BLaER1 (cell line): ENCODE data around the gene CABP4.
A peak's percentile ranks its signal among the peaks of the same experiment; 100 is the strongest.

Experiments
- H3K27ac ChIP-seq: shearing (Covaris generic); formaldehyde crosslinking; 2 replicates; pipeline ENCODE4 v1.8.1; 2022
- H3K27me3 ChIP-seq: shearing (Covaris generic); formaldehyde crosslinking; 2 replicates; pipeline ENCODE4 v1.8.1; 2022
- H3K36me3 ChIP-seq: shearing (Covaris generic); formaldehyde crosslinking; 2 replicates; pipeline ENCODE4 v1.8.1; 2022
- H3K4me1 ChIP-seq: shearing (Covaris generic); formaldehyde crosslinking; 2 replicates; pipeline ENCODE4 v1.8.1; 2022
- H3K4me2 ChIP-seq: shearing (Covaris generic); formaldehyde crosslinking; 2 replicates; pipeline ENCODE4 v1.8.1; 2022
- H3K4me3 ChIP-seq: shearing (Covaris generic); formaldehyde crosslinking; 2 replicates; pipeline ENCODE4 v1.8.1; 2022
- H3K9ac ChIP-seq: shearing (Covaris generic); formaldehyde crosslinking; 2 replicates; pipeline ENCODE4 v1.8.1; 2022
- H3K9me3 ChIP-seq: shearing (Covaris generic); formaldehyde crosslinking; 2 replicates; pipeline ENCODE4 v1.8.1; 2022
- H4K20me1 ChIP-seq: shearing (Covaris generic); formaldehyde crosslinking; 2 replicates; pipeline ENCODE4 v1.8.1; 2022
- Cebpa-rat ChIP-seq: shearing (Covaris generic); IDR thresholded peaks from 2 replicates; pipeline ENCODE4 v1.8.1; 2022

CABP4 gene

GRCh38 chr11:67501854-67502253 is 46.7 kb downstream of the CABP4 start:
- H3K9ac ChIP-seq, result no peak overlapping the region
- no peaks in the 10 kb centered on the region for H3K9me3 ChIP-seq
- peaks cover 9% of the 10 kb centered on the region; the same call in 1 of the 2 replicates for H3K27me3 ChIP-seq
- H3K36me3 ChIP-seq, result peaks cover 58% of the 10 kb centered on the region
- no peak overlapping the region for H3K4me3 ChIP-seq
- no peak for TF ChIP-seq Cebpa-rat
- H3K4me1 ChIP-seq, result peaks cover 51% of the 10 kb centered on the region
- no peak overlapping the region for H3K27ac ChIP-seq
- no peak overlapping the region for H3K4me2 ChIP-seq
- H4K20me1 ChIP-seq, result peaks cover 42% of the 10 kb centered on the region

GRCh38 chr11:67502328-67502979 is 47.3 kb downstream of the CABP4 start:
- H3K27me3 ChIP-seq, result peaks cover 9% of the 10 kb centered on the region; the same call in 1 of the 2 replicates
- no peak for TF ChIP-seq Cebpa-rat
- H3K9ac ChIP-seq, result no peak overlapping the region
- H4K20me1 ChIP-seq, result peaks cover 48% of the 10 kb centered on the region
- H3K27ac ChIP-seq, result no peak overlapping the region
- peak overlapping the region; percentile 94 for H3K4me2 ChIP-seq
- H3K4me3 ChIP-seq, result no peak overlapping the region
- peaks cover 52% of the 10 kb centered on the region for H3K36me3 ChIP-seq
- H3K4me1 ChIP-seq, result peaks cover 57% of the 10 kb centered on the region
- no peaks in the 10 kb centered on the region for H3K9me3 ChIP-seq

- Histone ChIP-seq H3K4me3 (peak overlapping the region; percentile 81), H3K4me1 (peaks cover 61% of the 10 kb centered on the region), H3K27me3 (peaks cover 9% of the 10 kb centered on the region; the same call in 1 of the 2 replicates), H3K9me3 (no peaks in the 10 kb centered on the region), H3K4me2 (peak overlapping the region; percentile 94), H4K20me1 (peaks cover 51% of the 10 kb centered on the region), H3K9ac (peak overlapping the region; percentile 81), H3K27ac (peak overlapping the region; percentile 76; the same call in 1 of the 2 replicates), H3K36me3 (peaks cover 43% of the 10 kb centered on the region)
- TF ChIP-seq Cebpa-rat, result no peak
Measured at GRCh38 chr11:67503119-67504004, 48.2 kb downstream of the CABP4 start.

- Histone ChIP-seq H3K27ac (peak overlapping the region; percentile 76), H3K9me3 (no peaks in the 10 kb centered on the region), H3K4me3 (peak overlapping the region; percentile 81), H3K4me2 (peak overlapping the region; percentile 94), H3K27me3 (peaks cover 9% of the 10 kb centered on the region; the same call in 1 of the 2 replicates), H3K36me3 (peaks cover 34% of the 10 kb centered on the region), H4K20me1 (peaks cover 51% of the 10 kb centered on the region), H3K4me1 (peaks cover 67% of the 10 kb centered on the region), H3K9ac (peak overlapping the region; percentile 81)
- no peak for TF ChIP-seq Cebpa-rat
Measured at GRCh38 chr11:67504005-67504949, 49.1 kb downstream of the CABP4 start.

- no peak for TF ChIP-seq Cebpa-rat
- peak within 1 kb of the TSS; percentile 76 for H3K27ac ChIP-seq
- peaks cover 67% of the 10 kb centered on the region for H3K4me1 ChIP-seq
- peak within 1 kb of the TSS; percentile 94 for H3K4me2 ChIP-seq
- peaks cover 51% of the 10 kb centered on the region for H4K20me1 ChIP-seq
- H3K9me3 ChIP-seq, result no peaks in the 10 kb centered on the region
- peak within 1 kb of the TSS; percentile 81 for H3K4me3 ChIP-seq
- peak within 1 kb of the TSS; percentile 81 for H3K9ac ChIP-seq
- H3K36me3 ChIP-seq, result peaks cover 28% of the 10 kb centered on the region
- H3K27me3 ChIP-seq, result peaks cover 9% of the 10 kb centered on the region; the same call in 1 of the 2 replicates
Measured at GRCh38 chr11:67504950-67505581, 49.9 kb downstream of the CABP4 start, which contains the start of gene PITPNM1. PITPNM1 (minus strand) TSS chr11:67505363; CDS start chr11:67504180, 1,183 bp downstream.

- Histone ChIP-seq H3K27ac (peak overlapping the region; percentile 66), H3K4me3 (peak overlapping the region; percentile 81), H3K9ac (peak overlapping the region; percentile 81)
Measured at GRCh38 chr11:67505605-67506396, 50.6 kb downstream of the CABP4 start.

GRCh38 chr11:67506426-67507051 is 51.4 kb downstream of the CABP4 start:
- Histone ChIP-seq H4K20me1 (peaks cover 51% of the 10 kb centered on the region), H3K9ac (peak overlapping the region; percentile 81), H3K27me3 (peaks cover 9% of the 10 kb centered on the region; the same call in 1 of the 2 replicates), H3K4me2 (peak overlapping the region; percentile 94), H3K4me3 (peak overlapping the region; percentile 82; the same call in 1 of the 2 replicates), H3K4me1 (peaks cover 55% of the 10 kb centered on the region), H3K27ac (0 out of 2 replicates have a peak overlapping the region, but pooled peaks have one; percentile 22), H3K9me3 (no peaks in the 10 kb centered on the region), H3K36me3 (peaks cover 17% of the 10 kb centered on the region)
- no peak for TF ChIP-seq Cebpa-rat

More at GRCh38 chr11:67505605-67506396, 50.6 kb downstream of the CABP4 start:
- Histone ChIP-seq H3K36me3 (peaks cover 24% of the 10 kb centered on the region), H3K9me3 (no peaks in the 10 kb centered on the region), H3K27me3 (peaks cover 9% of the 10 kb centered on the region; the same call in 1 of the 2 replicates), H4K20me1 (peaks cover 51% of the 10 kb centered on the region), H3K4me2 (peak overlapping the region; percentile 94), H3K4me1 (peaks cover 59% of the 10 kb centered on the region)
- TF ChIP-seq Cebpa-rat, result no peak
